ENCODE results near the gene ZNF74. TPM values are rescaled to one million over a fixed set of nuclear protein-coding genes. Genes with fewer than 3 reads are reported as not detected.

The ZNF74 gene
- total and polyA plus RNA-seq, 2 donors, result 5.0 to 6.1 TPM

GRCh38 chr22:20426259-20426615 lies 32.3 kb downstream of the ZNF74 start:
- peaks cover 21 to 56% of the 10 kb centered on the region in 2 donors for H3K4me1 ChIP-seq (ENCODE audit: control insufficient read depth in 2 of 2, insufficient read depth in 2 of 2, low read length in 2 of 2)
- H3K9me3 ChIP-seq (ENCODE audit: control insufficient read depth in 2 of 2, insufficient read depth in 1 of 2, low read length in 1 of 2), result peaks cover 0 to 23% of the 10 kb centered on the region in 2 donors
- WGBS, result 89% methylated on average over 12 of the region's 12 CpGs
- no peak overlapping the region for H3K27ac ChIP-seq (ENCODE audit: low read depth in 1 of 2, low read length in 1 of 2)
- DNase-seq (ENCODE audit: low read depth in 6 of 9, low spot score in 9 of 9), result no peak
- peaks cover 66 to 85% of the 10 kb centered on the region in 2 donors for H3K27me3 ChIP-seq (ENCODE audit: control insufficient read depth in 2 of 2, insufficient read depth in 1 of 2, low read length in 1 of 2)
- H3K36me3 ChIP-seq (ENCODE audit: control insufficient read depth in 2 of 2, insufficient read depth in 2 of 2, low read length in 1 of 2), result no peaks in the 10 kb centered on the region
- no peak overlapping the region for H3K4me3 ChIP-seq (ENCODE audit: low read length in 2 of 2)

- peaks cover 77 to 96% of the 10 kb centered on the region in 2 donors for H3K27me3 ChIP-seq (ENCODE audit: control insufficient read depth in 2 of 2, insufficient read depth in 1 of 2, low read length in 1 of 2)
- WGBS, result 97% methylated on average over 8 of the region's 8 CpGs
Observed at GRCh38 chr22:20427104-20427944, 33.4 kb downstream of the ZNF74 start.

DNA sequence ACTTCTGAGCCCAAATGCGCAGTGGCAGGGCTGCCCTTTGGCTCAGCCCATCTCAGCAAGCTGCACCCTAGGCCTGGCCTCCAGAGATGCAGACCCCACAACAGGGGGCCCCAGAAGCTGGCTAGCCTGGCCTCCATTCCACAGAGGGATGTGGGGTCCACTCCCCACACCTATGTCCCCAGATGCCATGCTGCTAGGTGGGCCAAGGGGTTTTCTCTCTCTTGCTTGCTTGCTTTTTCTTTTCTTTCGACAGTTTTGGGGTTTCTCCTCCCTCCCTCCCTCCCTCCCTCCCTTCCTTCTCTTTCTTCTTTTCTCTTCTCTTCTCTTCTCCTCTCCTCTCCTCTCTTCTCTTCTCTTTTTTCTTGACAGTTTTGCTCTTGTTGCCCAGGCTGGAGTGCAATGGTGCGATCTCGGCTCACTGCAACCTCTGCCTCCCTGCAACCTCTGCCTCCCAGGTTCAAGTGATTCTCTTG lies 34.0 kb downstream of the ZNF74 start:
- WGBS, result 98% methylated on average over 4 of the region's 4 CpGs
- Histone ChIP-seq H3K36me3 (ENCODE audit: control insufficient read depth in 2 of 2, insufficient read depth in 2 of 2, low read length in 1 of 2) (no peaks in the 10 kb centered on the region), H3K27ac (ENCODE audit: low read depth in 1 of 2, low read length in 1 of 2) (no peak overlapping the region), H3K4me3 (ENCODE audit: low read length in 2 of 2) (no peak overlapping the region), H3K27me3 (ENCODE audit: control insufficient read depth in 2 of 2, insufficient read depth in 1 of 2, low read length in 1 of 2) (peaks cover 80 to 98% of the 10 kb centered on the region in 2 donors), H3K9me3 (ENCODE audit: control insufficient read depth in 2 of 2, insufficient read depth in 1 of 2, low read length in 1 of 2) (peaks cover 0 to 23% of the 10 kb centered on the region in 2 donors), H3K4me1 (ENCODE audit: control insufficient read depth in 2 of 2, insufficient read depth in 2 of 2, low read length in 2 of 2) (peaks cover 14 to 47% of the 10 kb centered on the region in 2 donors)
- DNase-seq (ENCODE audit: low read depth in 6 of 9, low spot score in 9 of 9), result no peak

More at GRCh38 chr22:20427104-20427944, 33.4 kb downstream of the ZNF74 start:
- no peak for DNase-seq (ENCODE audit: low read depth in 6 of 9, low spot score in 9 of 9)
- Histone ChIP-seq H3K27ac (ENCODE audit: low read depth in 1 of 2, low read length in 1 of 2) (no peak overlapping the region), H3K36me3 (ENCODE audit: control insufficient read depth in 2 of 2, insufficient read depth in 2 of 2, low read length in 1 of 2) (no peaks in the 10 kb centered on the region), H3K9me3 (ENCODE audit: control insufficient read depth in 2 of 2, insufficient read depth in 1 of 2, low read length in 1 of 2) (peaks cover 0 to 23% of the 10 kb centered on the region in 2 donors), H3K4me1 (ENCODE audit: control insufficient read depth in 2 of 2, insufficient read depth in 2 of 2, low read length in 2 of 2) (peaks cover 21 to 53% of the 10 kb centered on the region in 2 donors), H3K4me3 (ENCODE audit: low read length in 2 of 2) (no peak overlapping the region)

DNA sequence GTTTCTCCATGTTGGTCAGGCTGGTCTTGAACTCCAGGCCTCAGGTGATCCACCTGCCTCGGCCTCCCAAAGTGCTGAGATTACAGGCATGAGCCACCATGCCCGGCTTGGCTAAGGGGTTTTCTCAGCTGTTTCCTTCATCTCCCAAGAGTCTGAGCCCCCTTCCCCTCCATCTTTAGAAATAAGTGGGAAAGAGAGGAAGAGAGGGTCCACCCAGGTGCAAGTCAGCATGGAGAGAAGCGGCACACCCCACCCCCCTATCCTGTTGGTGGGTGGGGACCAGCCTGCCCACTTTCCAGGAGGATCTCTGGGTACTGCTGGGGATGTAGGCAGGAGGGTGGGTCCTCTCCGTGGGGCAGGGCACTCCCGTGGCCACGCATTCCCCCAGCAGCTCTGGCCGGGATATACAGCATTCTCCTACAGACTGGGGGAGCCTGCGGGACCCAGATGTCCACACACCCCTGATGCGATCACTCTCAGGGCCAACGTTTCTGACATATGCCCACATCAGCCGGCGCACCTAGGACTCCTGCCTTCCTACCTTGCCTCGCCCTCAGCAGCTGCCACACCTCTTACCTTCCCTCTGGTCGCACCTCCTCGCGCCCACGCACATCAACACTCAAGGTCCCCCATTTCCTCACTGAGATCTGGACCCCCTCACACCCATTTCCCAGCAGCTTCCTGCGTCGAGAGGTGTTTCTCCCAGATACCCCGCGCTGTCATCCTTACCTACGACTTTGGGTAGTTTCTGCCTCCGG lies 34.7 kb downstream of the ZNF74 start:
- H3K9me3 ChIP-seq (ENCODE audit: control insufficient read depth in 2 of 2, insufficient read depth in 1 of 2, low read length in 1 of 2), result peaks cover 0 to 23% of the 10 kb centered on the region in 2 donors
- peaks cover 14 to 40% of the 10 kb centered on the region in 2 donors for H3K4me1 ChIP-seq (ENCODE audit: control insufficient read depth in 2 of 2, insufficient read depth in 2 of 2, low read length in 2 of 2)
- H3K4me3 ChIP-seq (ENCODE audit: low read length in 2 of 2), result peak overlapping the region in 1 of 2 donors; percentile 52
- WGBS, result 56% methylated on average over 23 of the region's 23 CpGs
- H3K36me3 ChIP-seq (ENCODE audit: control insufficient read depth in 2 of 2, insufficient read depth in 2 of 2, low read length in 1 of 2), result no peaks in the 10 kb centered on the region
- peaks cover 87 to 98% of the 10 kb centered on the region in 2 donors for H3K27me3 ChIP-seq (ENCODE audit: control insufficient read depth in 2 of 2, insufficient read depth in 1 of 2, low read length in 1 of 2)
- DNase-seq (ENCODE audit: low read depth in 6 of 9, low spot score in 9 of 9), result no peak
- no peak overlapping the region for H3K27ac ChIP-seq (ENCODE audit: low read depth in 1 of 2, low read length in 1 of 2)

GRCh38 chr22:20429254-20430100 lies 35.5 kb downstream of the ZNF74 start:
- no peaks in the 10 kb centered on the region for H3K36me3 ChIP-seq (ENCODE audit: control insufficient read depth in 2 of 2, insufficient read depth in 2 of 2, low read length in 1 of 2)
- no peak overlapping the region for H3K27ac ChIP-seq (ENCODE audit: low read depth in 1 of 2, low read length in 1 of 2)
- H3K9me3 ChIP-seq (ENCODE audit: control insufficient read depth in 2 of 2, insufficient read depth in 1 of 2, low read length in 1 of 2), result peaks cover 0 to 22% of the 10 kb centered on the region in 2 donors
- peaks cover 86 to 98% of the 10 kb centered on the region in 2 donors for H3K27me3 ChIP-seq (ENCODE audit: control insufficient read depth in 2 of 2, insufficient read depth in 1 of 2, low read length in 1 of 2)
- H3K4me3 ChIP-seq (ENCODE audit: low read length in 2 of 2), result peak overlapping the region; percentile 30 to 52
- DNase-seq (ENCODE audit: low read depth in 6 of 9, low spot score in 9 of 9), result peak in 7 of 9 donors; percentile 36 to 88 (median 72)
- H3K4me1 ChIP-seq (ENCODE audit: control insufficient read depth in 2 of 2, insufficient read depth in 2 of 2, low read length in 2 of 2), result peaks cover 14 to 32% of the 10 kb centered on the region in 2 donors
- WGBS, result 11% methylated on average over 75 of the region's 75 CpGs

GRCh38 chr22:20430101-20430719 lies 36.3 kb downstream of the ZNF74 start:
- Histone ChIP-seq H3K4me3 (ENCODE audit: low read length in 2 of 2) (no peak overlapping the region), H3K9me3 (ENCODE audit: control insufficient read depth in 2 of 2, insufficient read depth in 1 of 2, low read length in 1 of 2) (peaks cover 0 to 15% of the 10 kb centered on the region in 2 donors)

DNA sequence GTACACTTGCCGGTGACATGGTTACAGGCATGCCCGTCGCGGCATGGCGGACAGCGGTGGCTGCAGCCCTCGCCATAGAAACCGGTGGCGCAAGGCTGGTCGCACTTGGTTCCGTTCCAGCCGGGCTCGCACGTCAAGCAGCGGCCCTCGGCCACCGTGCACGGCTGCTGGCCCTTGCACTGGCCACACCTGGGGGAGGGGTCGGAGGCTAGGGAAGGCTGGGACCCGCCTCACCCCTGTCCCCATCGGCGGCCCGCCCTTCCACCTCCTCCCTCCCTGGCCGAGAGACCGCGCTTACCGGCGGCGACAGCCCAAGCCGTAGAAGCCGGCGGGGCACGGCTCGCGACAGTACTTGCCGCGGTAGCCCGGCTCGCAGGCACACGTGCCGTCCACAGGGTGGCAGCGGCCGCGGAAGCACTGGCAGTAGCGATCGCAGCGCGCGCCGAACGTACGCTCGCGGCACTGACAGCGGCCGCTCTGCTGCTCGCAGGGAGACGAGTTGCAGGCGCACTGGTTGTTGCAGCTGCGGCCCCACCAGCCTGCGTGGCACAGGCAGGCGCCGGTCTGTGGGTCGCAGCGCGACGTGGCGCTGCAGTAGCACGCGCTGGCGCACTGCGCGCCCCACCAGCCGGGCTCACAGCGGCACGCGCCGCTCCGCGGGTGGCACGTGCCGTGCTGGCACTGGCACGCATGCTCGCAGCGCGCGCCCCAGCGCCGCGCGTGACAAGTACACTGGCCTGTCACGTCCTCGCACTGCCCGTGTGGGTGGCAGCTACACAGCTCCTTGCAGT lies 37.0 kb downstream of the ZNF74 start:
- Histone ChIP-seq H3K9me3 (ENCODE audit: control insufficient read depth in 2 of 2, insufficient read depth in 1 of 2, low read length in 1 of 2) (peaks cover 0 to 15% of the 10 kb centered on the region in 2 donors), H3K27me3 (ENCODE audit: control insufficient read depth in 2 of 2, insufficient read depth in 1 of 2, low read length in 1 of 2) (peaks cover 85 to 99% of the 10 kb centered on the region in 2 donors), H3K36me3 (ENCODE audit: control insufficient read depth in 2 of 2, insufficient read depth in 2 of 2, low read length in 1 of 2) (no peaks in the 10 kb centered on the region), H3K27ac (ENCODE audit: low read depth in 1 of 2, low read length in 1 of 2) (no peak overlapping the region), H3K4me1 (ENCODE audit: control insufficient read depth in 2 of 2, insufficient read depth in 2 of 2, low read length in 2 of 2) (peaks cover 14 to 26% of the 10 kb centered on the region in 2 donors), H3K4me3 (ENCODE audit: low read length in 2 of 2) (peak overlapping the region in 1 of 2 donors; percentile 22)
- peak in 2 of 9 donors; percentile 45 to 60 for DNase-seq (ENCODE audit: low read depth in 6 of 9, low spot score in 9 of 9)
- WGBS, result 3% methylated on average over 94 of the region's 94 CpGs

More at GRCh38 chr22:20430101-20430719, 36.3 kb downstream of the ZNF74 start:
- Histone ChIP-seq H3K27ac (ENCODE audit: low read depth in 1 of 2, low read length in 1 of 2) (no peak overlapping the region), H3K36me3 (ENCODE audit: control insufficient read depth in 2 of 2, insufficient read depth in 2 of 2, low read length in 1 of 2) (no peaks in the 10 kb centered on the region), H3K27me3 (ENCODE audit: control insufficient read depth in 2 of 2, insufficient read depth in 1 of 2, low read length in 1 of 2) (peaks cover 84 to 98% of the 10 kb centered on the region in 2 donors), H3K4me1 (ENCODE audit: control insufficient read depth in 2 of 2, insufficient read depth in 2 of 2, low read length in 2 of 2) (peaks cover 14 to 26% of the 10 kb centered on the region in 2 donors)
- WGBS, result 17% methylated on average over 37 of the region's 37 CpGs
- no peak for DNase-seq (ENCODE audit: low read depth in 6 of 9, low spot score in 9 of 9)
